ENCODE data around the gene WDR6.

Gene WDR6

DNA sequence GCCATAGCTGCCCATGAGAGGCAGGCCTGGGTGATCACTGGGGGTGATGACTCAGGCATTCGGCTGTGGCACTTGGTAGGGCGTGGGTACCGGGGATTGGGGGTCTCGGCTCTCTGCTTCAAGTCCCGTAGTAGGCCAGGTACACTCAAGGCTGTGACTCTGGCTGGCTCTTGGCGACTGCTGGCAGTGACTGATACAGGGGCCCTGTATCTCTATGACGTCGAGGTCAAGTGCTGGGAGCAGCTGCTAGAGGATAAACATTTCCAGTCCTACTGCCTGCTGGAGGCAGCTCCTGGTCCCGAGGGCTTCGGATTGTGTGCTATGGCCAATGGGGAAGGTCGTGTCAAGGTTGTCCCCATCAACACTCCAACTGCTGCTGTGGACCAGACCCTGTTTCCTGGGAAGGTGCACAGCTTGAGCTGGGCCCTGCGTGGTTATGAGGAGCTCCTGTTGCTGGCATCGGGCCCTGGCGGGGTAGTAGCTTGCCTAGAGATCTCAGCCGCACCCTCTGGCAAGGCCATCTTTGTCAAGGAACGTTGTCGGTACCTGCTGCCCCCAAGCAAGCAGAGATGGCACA lies 5.3 kb downstream of the WDR6 start:
- H3K4me3 ChIP-seq (ENCODE audit: low read length) = no peak overlapping the region
- DNase-seq (ENCODE audit: low read depth) = no peak
- TF ChIP-seq, protein P1, sequence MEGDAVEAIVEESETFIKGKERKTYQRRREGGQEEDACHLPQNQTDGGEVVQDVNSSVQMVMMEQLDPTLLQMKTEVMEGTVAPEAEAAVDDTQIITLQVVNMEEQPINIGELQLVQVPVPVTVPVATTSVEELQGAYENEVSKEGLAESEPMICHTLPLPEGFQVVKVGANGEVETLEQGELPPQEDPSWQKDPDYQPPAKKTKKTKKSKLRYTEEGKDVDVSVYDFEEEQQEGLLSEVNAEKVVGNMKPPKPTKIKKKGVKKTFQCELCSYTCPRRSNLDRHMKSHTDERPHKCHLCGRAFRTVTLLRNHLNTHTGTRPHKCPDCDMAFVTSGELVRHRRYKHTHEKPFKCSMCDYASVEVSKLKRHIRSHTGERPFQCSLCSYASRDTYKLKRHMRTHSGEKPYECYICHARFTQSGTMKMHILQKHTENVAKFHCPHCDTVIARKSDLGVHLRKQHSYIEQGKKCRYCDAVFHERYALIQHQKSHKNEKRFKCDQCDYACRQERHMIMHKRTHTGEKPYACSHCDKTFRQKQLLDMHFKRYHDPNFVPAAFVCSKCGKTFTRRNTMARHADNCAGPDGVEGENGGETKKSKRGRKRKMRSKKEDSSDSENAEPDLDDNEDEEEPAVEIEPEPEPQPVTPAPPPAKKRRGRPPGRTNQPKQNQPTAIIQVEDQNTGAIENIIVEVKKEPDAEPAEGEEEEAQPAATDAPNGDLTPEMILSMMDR (conservative IDR thresholded peaks at IDR 0.05; ENCODE audit: low read depth, low read length) = no peak

DNA sequence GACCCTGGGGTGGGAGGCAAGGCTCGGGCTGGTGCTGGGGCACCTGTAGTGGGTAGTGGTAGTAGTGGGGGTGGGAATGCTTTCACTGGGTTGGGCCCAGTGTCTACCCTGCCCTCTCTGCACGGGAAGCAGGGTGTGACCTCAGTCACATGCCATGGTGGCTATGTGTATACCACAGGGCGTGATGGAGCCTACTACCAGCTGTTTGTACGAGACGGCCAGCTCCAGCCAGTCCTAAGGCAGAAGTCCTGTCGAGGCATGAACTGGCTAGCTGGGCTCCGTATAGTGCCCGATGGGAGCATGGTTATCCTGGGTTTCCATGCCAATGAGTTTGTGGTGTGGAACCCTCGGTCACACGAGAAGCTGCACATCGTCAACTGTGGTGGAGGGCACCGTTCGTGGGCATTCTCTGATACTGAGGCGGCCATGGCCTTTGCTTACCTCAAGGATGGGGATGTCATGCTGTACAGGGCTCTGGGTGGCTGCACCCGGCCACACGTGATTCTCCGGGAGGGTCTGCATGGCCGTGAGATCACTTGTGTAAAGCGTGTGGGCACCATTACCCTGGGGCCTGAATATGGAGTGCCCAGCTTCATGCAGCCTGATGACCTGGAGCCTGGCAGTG lies 6.0 kb downstream of the WDR6 start:
- no peak for DNase-seq (ENCODE audit: low read depth)
- TF ChIP-seq, protein P1 (conservative IDR thresholded peaks at IDR 0.05; ENCODE audit: low read depth, low read length) = no peak
- H3K4me3 ChIP-seq (ENCODE audit: low read length) = no peak overlapping the region

DNA sequence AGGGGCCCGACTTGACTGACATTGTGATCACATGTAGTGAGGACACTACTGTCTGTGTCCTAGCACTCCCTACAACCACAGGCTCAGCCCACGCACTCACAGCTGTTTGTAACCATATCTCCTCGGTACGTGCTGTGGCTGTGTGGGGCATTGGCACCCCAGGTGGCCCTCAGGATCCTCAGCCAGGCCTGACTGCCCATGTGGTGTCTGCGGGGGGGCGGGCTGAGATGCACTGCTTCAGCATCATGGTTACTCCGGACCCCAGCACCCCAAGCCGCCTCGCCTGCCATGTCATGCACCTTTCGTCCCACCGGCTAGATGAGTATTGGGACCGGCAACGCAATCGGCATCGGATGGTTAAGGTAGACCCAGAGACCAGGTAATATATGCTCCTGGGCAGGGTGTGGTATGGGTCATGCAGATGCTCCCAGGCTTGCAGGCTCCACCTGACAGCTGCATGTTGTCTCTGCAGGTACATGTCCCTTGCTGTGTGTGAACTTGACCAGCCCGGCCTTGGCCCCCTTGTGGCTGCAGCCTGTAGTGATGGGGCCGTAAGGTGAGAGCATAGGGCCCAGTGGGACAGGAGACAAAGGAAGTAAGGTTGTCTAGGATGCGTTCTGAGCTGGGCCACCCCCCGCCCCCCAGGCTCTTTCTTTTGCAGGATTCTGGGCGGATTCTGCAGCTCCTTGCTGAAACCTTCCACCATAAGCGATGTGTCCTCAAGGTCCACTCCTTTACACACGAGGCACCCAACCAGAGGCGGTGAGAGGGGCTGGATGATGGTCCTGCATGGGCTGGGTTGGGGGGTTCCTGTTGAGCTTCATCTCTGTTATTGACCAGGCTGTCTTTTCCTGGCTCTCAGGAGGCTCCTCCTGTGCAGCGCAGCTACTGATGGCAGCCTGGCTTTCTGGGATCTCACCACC lies 6.8 kb downstream of the WDR6 start:
- TF ChIP-seq, protein P1 (conservative IDR thresholded peaks at IDR 0.05; ENCODE audit: low read depth, low read length) = peak; percentile 77
- H3K4me3 ChIP-seq (ENCODE audit: low read length) = no peak overlapping the region
- DNase-seq (ENCODE audit: low read depth) = no peak

DNA sequence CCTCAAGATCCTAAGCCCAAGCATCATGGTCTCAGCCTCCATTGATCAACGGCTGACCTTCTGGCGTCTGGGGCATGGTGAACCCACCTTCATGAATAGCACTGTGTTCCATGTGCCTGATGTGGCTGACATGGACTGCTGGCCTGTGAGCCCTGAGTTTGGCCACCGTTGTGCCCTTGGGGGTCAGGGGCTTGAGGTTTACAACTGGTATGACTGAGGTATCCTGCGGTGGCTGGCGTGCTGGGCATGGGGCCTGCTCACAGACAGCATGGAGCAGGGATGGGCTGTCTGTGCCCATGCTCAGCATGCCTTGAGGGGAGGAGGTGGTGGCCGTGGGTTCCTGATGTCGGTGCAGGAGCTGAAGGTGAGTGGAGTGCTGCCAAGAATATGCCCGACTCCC lies 7.9 kb downstream of the WDR6 start:
- TF ChIP-seq, protein P1 (conservative IDR thresholded peaks at IDR 0.05; ENCODE audit: low read depth, low read length) = no peak
- DNase-seq (ENCODE audit: low read depth) = no peak
- H3K4me3 ChIP-seq (ENCODE audit: low read length) = no peak overlapping the region

DNA sequence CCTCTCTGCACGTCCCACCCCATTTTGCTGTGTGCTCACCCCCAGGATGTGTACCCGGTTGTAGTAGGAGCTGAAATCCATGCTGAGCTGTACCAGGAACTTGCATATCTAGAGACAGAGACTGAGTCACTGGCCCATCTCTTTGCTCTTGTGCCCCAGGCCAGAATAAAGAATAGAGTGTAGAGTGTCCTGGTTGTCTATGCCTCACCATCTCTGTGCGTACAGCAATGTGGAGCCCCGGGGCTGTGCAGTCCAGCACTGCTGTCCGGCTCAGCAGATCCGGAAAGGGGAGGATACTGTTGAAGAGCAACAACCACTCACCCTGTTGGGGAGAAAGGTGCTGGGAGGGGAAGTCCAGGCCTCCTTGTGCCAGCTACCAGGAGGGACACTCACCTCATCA lies 8.6 kb downstream of the WDR6 start:
- TF ChIP-seq, protein P1 (conservative IDR thresholded peaks at IDR 0.05; ENCODE audit: low read depth, low read length) = no peak
- DNase-seq (ENCODE audit: low read depth) = no peak
- H3K4me3 ChIP-seq (ENCODE audit: low read length) = no peak overlapping the region

DNA sequence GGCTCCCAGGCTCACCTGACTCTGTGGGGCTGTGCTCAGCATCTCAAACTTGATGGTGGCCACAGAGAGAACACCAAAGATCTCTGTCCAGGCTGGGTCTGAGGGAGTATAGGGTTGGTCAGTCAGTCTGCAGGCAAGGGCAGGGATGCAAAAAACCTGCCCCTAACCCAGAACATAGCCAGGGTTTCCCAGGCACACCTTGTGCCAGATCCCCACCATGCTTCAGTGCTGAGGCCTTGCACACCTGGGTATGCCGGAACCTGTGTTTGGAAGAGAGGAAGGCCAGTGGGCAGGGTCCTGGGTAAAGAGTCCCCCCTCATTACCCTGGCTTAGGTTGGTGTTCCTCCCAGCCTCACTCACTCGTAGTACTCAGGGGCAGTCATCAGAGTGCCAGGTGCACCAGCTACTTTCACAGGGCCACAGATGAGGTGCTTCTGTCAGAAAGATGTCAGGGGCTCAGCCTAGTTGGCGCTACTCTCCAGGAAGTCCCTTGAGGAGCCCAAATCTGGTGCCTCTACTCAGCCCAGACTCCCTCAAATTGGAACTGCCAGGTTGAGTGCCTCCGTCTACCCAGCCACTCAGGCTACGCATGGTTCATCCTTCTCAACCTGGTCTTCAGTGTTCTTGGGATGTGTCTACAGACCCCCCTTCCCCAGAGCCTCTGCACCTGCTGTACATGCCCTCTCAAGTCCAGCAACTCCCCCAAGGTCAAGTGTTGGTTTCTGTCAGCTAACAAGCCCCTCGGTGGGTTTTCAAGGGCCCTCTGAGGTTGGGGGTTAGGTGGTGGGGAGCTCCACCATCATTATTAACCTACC lies 9.4 kb downstream of the WDR6 start:
- no peak for DNase-seq (ENCODE audit: low read depth)
- H3K4me3 ChIP-seq (ENCODE audit: low read length) = no peak overlapping the region
- TF ChIP-seq, protein P1 (conservative IDR thresholded peaks at IDR 0.05; ENCODE audit: low read depth, low read length) = no peak

Measured in retinal pigment epithelial cell (primary cell).